HTERT RPE-1 (cell line): Measurements from ENCODE around the gene TMEM236.
"Not testable (repeated sequence)": the region's sequence is repeated elsewhere in the genome, so short reads cannot be mapped to it uniquely, and the experiment has no call there.

ENCODE experiments used
- in situ Hi-C: fragments of 300-500 bp; cut with MboI; formaldehyde crosslinking; loops from 4 replicates; pipeline ENCODE4 v1.14.3; 2020; ENCODE audit warnings: low sequenced_read_pairs

Gene TMEM236

GRCh38 chr10:17751781-17752445, at the start of gene TMEM236:
TMEM236 (plus strand) TSS chr10:17752201; CDS start chr10:17752296, 95 bp downstream.
- in situ Hi-C loops = no loop called here

DNA sequence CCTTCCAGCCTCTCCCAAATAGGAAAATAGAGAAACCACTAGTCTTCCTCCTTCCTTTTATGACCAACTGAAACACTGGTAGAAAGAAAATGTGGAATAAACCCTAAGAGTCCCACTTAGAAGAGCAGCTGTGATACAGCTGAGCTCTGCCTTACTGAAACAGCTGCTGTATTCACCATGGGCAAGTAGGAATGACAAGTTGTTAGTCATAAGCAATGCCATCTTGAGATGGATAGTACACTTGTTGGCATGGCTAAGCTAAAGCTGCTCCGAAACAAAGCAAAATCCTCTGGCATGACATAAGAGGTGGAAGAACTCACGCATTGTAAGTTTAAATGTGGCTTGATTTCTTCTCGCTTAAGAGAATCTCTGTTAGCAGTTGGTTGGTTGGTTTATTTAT, 48.3 kb upstream of the TMEM236 start:
- in situ Hi-C loops = no loop called here

GRCh38 chr10:17708821-17709220, 43.2 kb upstream of the TMEM236 start:
- in situ Hi-C loops = no loop called here

- in situ Hi-C loops = no loop called here
Observed at GRCh38 chr10:17709492-17709891, 42.5 kb upstream of the TMEM236 start.

DNA sequence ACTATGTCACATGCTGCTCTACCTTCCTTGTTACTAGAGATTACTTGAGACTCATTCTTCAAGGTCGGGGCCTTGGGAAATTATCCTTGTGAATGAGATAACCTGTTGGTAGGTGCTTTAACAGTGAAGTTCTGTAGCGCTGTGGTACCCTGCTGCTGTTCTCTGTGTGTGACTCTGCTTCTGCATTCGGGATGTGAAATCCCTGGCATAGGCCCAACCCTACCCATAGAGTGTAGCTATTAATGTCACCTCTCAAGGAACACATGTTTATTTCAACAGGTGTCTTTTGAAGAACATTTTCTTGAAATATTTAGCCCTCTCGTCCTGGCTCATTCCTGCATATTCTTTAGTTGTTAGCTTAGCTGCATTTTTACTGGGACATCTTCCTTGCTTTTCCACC, 41.8 kb upstream of the TMEM236 start:
- in situ Hi-C loops = no loop called here

DNA sequence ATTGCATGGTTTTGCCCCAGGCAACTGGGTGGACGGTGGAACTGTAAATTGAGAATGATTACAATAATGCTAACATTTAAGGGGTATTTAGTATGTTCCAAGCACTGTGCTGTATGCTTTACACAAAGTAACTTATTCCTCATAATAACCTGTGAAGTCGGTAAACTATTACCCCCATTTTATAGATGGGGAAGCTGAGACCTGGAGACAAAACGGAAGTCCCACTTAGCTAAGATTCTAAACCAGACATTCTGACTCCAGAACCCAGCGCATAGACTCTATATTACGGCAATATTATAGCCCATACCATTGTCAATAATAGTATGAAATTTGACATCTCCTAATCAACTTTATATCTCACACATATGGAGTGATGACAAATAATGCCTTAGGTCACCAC, 39.9 kb upstream of the TMEM236 start:
- in situ Hi-C loops = no loop called here

- in situ Hi-C loops = no loop called here
Observed at GRCh38 chr10:17712717-17713471, 39.1 kb upstream of the TMEM236 start.

- in situ Hi-C loops = no loop called here
Observed at GRCh38 chr10:17713758-17714157, 38.2 kb upstream of the TMEM236 start.

GRCh38 chr10:17716161-17716560, 35.8 kb upstream of the TMEM236 start:
- in situ Hi-C loops = no loop called here

DNA sequence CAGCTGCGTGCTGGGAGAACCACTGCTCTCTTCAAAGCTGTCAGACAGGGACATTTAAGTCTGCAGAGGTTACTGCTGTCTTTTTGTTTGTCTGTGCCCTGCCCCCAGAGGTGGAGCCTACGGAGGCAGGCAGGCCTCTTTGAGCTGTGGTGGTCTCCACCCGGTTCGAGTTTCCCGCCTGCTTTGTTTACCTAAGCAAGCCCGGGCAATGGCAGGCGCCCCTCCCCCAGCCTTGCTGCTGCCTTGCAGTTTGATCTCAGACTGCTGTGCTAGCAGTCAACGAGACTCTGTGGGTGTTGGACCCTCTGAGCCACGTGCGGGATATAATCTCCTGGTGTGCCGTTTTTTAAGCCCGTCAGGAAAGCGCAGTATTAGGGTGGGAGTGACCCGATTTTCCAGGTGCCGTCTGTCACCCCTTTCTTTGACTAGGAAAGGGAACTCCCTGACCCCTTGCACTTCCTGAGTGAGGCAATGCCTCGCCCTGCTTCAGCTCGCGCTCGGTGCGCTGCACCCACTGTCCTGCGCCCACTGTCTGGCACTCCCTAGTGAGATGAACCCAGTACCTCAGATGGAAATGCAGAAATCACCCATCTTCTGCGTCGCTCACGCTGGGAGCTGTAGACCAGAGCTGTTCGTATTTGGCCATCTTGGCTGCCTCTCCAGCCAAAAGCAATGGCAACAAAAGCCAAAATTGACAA, 29.5 kb upstream of the TMEM236 start:
- in situ Hi-C loops = not testable (repeated sequence)

- in situ Hi-C loops = no loop called here
Observed at GRCh38 chr10:17725703-17726102, 26.3 kb upstream of the TMEM236 start.

- in situ Hi-C loops = no loop called here
Observed at GRCh38 chr10:17729630-17730029, 22.4 kb upstream of the TMEM236 start.

DNA sequence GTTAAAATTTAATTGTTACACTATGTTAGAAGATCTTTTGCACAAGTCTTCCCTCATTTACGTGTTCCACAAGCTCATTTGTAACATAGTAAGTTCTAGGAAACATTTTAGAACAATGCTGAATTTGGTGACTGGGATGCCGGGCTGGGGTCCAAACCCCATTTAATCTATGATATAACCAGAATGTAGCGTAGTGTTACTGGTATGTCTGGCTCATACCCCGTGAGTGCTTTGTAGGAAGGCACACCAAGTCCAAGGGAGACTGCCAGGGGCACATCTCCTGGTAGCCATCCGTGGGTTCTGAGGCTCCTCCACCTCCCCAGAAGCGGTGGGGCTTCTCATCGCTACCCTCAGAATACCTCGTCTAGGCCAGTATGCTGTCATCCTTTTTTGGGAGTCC, 21.3 kb upstream of the TMEM236 start:
- in situ Hi-C loops = no loop called here

- in situ Hi-C loops = no loop called here
Observed at GRCh38 chr10:17731331-17732020, 20.5 kb upstream of the TMEM236 start.

- in situ Hi-C loops = no loop called here
Observed at GRCh38 chr10:17733620-17734019, 18.4 kb upstream of the TMEM236 start.

DNA sequence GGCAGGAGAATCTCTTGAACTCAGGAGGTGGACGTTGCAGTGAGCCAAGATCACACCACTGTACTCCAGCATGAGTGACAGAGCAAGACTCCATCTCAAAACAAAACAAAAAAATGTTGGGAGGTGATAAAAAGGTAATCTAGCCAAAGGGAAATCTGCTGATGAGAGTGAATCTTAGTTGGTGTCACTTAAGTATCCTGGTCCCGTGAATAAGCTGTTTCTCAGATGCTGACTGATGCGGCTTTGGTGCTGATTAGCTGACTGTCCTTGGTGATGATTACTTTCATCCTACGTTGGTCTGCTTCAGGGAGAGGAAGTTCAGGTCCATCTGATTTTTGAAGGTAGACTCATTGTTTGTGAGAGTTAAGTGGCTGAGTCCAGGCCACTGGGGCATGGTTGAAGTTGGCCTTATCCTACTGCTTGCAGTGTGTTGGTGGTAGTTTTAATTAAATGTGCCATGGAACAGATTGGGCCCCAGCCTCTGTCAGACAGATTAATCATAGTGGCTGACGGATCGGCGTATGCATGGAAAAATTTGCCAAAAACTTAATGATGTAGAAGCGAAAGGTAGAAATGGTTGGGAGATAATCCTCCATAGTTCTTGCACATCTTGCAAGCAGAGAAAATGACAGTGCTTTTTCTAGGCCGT, 17.4 kb upstream of the TMEM236 start:
- in situ Hi-C loops = no loop called here

DNA sequence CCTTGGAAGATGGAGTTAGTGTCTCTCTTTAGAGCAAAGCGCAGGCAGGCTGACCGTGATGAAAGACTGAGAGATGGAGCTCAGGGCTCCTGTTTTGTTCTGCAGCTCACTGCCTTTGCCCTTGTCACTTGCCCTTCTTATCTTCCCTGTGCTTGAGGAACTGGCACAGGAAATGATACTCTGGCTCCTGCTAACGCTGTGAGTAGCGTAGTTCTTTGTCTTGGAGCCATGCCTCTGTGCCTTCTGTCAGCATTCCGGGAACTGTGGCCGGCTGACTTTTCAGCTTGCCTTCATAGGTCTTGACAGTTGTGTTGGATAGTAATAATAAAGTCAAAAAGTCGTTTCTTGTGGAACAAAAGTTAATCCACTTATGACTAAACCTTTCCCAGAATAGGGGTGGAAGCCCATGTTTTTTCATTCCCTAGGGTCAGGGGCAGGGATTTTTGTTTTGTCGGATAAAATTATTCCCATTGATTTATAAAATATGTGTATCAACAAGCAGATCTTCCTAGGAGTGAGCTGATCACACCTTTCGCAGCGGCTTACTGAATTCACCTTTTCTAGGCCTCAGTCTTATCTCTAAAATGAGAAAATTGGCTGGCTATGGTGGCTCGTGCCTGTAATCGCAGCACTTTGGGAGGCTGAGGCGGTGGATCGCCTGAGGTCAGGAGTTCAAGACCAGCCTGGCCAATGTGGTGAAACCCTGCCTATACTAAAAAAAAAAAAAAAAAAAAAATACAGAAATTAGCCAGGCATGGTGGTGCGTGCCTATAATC, 16.6 kb upstream of the TMEM236 start:
- in situ Hi-C loops = no loop called here

DNA sequence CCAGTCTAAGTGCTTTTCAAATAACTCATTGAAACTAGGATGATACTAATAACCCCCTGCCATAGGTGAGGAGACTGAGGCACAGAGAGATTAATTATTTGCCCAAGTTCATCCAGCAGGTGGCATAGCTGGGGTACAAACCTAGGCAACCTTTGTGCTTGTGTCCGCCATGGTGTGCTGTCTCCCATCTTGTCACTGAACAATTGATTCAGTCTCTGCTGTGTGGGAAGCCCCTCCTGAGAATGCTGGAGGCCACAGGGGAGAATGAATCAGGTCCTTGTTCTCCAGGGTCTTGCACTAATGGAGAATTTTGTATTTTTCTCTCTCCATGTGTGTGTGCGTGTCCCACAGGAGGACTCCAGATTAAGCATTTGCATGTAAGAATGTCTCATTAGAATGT, 15.8 kb upstream of the TMEM236 start:
- in situ Hi-C loops = no loop called here

- in situ Hi-C loops = no loop called here
Observed at GRCh38 chr10:17737027-17737965, 14.7 kb upstream of the TMEM236 start.
